Keratinocyte (primary cell): Measurements from ENCODE around the gene MEGF10. TPM values are rescaled to one million over a fixed set of nuclear protein-coding genes. Genes with fewer than 3 reads are reported as not detected.

Source experiments
- DNase-seq: peaks from one replicate; pipeline ENCODE4 v3.0.0-alpha.2; 2011; ENCODE audit warnings: low read depth, missing footprints, low spot score
- FAIRE-seq: peaks from 2 replicates; lab custom pipeline; 2011; peaks lifted over from hg19 to GRCh38; lab: Jason Lieb, UNC
- H2AFZ ChIP-seq: 2 replicates; pipeline ENCODE4 v1.6.0; 2012; ENCODE audit warnings: low read length, control low read depth, inconsistent platforms; ENCODE audit not compliant: control insufficient read depth
- H3K27ac ChIP-seq: 2 replicates; pipeline ENCODE4 v1.5.1; 2011; ENCODE audit warnings: low read length; ENCODE audit not compliant: control insufficient read depth, insufficient read depth
- H3K27me3 ChIP-seq: 3 replicates; pipeline ENCODE4 v1.6.0; 2011; ENCODE audit warnings: low read length; ENCODE audit not compliant: control insufficient read depth, insufficient read depth; ENCODE audit errors: extremely low read depth
- H3K36me3 ChIP-seq, 2 experiments: 2 replicates in 1 of 2; 3 replicates in 1 of 2; pipeline ENCODE4 v1.5.1; 2011; ENCODE audit warnings: low read length in 2 of 2, mild to moderate bottlenecking in 1 of 2; ENCODE audit not compliant: control insufficient read depth in 2 of 2, insufficient read depth in 2 of 2; ENCODE audit errors: extremely low read depth in 1 of 2
- H3K4me1 ChIP-seq: 3 replicates; pipeline ENCODE4 v1.5.1; 2011; ENCODE audit warnings: low read length; ENCODE audit not compliant: control insufficient read depth, insufficient read depth; ENCODE audit errors: extremely low read depth
- H3K4me2 ChIP-seq: 3 replicates; pipeline ENCODE4 v1.6.0; 2011; ENCODE audit warnings: low read depth, low read length; ENCODE audit not compliant: control insufficient read depth, insufficient read depth; ENCODE audit errors: extremely low read depth
- H3K4me3 ChIP-seq, 3 experiments: fragments of 200-600 bp in 1 of 3; sonication (generic) in 1 of 3; 2 replicates in 2 of 3; 3 replicates in 1 of 3; pipeline ENCODE4 v1.5.1; 2011 to 2016; ENCODE audit warnings: low read length in 3 of 3, mild to moderate bottlenecking in 3 of 3, control low read depth in 2 of 3, inconsistent platforms in 1 of 3, low read depth in 1 of 3, mixed read lengths in 1 of 3, mixed run types in 1 of 3, moderate library complexity in 1 of 3; ENCODE audit not compliant: control insufficient read depth in 2 of 3, insufficient read depth in 2 of 3; ENCODE audit errors: extremely low read depth in 1 of 3
- H3K79me2 ChIP-seq: 2 replicates; pipeline ENCODE4 v1.6.0; 2012; ENCODE audit warnings: low read length; ENCODE audit not compliant: control insufficient read depth, insufficient read depth
- H3K9ac ChIP-seq: 3 replicates; pipeline ENCODE4 v1.6.0; 2011; ENCODE audit warnings: low read length; ENCODE audit not compliant: control insufficient read depth, insufficient read depth; ENCODE audit errors: extremely low read depth
- H3K9me1 ChIP-seq: 3 replicates; pipeline ENCODE4 v1.6.0; 2011; ENCODE audit warnings: low read length; ENCODE audit not compliant: control insufficient read depth, insufficient read depth; ENCODE audit errors: extremely low read depth
- H3K9me3 ChIP-seq: 2 replicates; pipeline ENCODE4 v1.5.1; 2012; ENCODE audit warnings: low read depth, low read length; ENCODE audit not compliant: control insufficient read depth
- H4K20me1 ChIP-seq: 3 replicates; pipeline ENCODE4 v1.6.0; 2011; ENCODE audit warnings: low read length; ENCODE audit not compliant: control insufficient read depth, insufficient read depth; ENCODE audit errors: extremely low read depth
- CTCF ChIP-seq, 3 experiments: IDR thresholded peaks in 1 of 3; conservative IDR thresholded peaks in 1 of 3; optimal IDR thresholded peaks in 1 of 3; 2 replicates in 2 of 3; 3 replicates in 1 of 3; pipeline versions ENCODE3 to v1.5.1; 2011; ENCODE audit warnings: low read length in 3 of 3, mild to moderate bottlenecking in 3 of 3, moderate library complexity in 2 of 3, control low read depth in 1 of 3, inconsistent platforms in 1 of 3; ENCODE audit not compliant: insufficient read depth in 2 of 3; ENCODE audit errors: extremely low read depth in 1 of 3
- EZH2 ChIP-seq: IDR thresholded peaks from one replicate; pipeline ENCODE4 v1.6.1; 2012; ENCODE audit warnings: inconsistent platforms, mild to moderate bottlenecking, low read length, moderate library complexity
- dilution Hi-C: fragments of 300-500 bp; cut with MboI; formaldehyde crosslinking; loops from one replicate; pipeline ENCODE4 v1.7.0; 2020; ENCODE audit warnings: low sequenced_read_pairs; ENCODE audit not compliant: extremely low pct_ligation_motif_present
- polyA plus RNA-seq, 5 experiments: library from polyadenylated mRNA; depleted of rRNA in 3 of 5; stranded (reverse) in 3 of 5; stranded (forward) in 1 of 5; unstranded in 1 of 5; fragments of >200 nt; gene quantifications; 1 replicate in 1 of 5; 2 replicates in 3 of 5; 3 replicates in 1 of 5; pipeline versions ENCODE4 v1.2.1 to v1.2.3, GENCODE V29; 2011 to 2012; ENCODE audit warnings: missing spikeins in 2 of 5, low read depth in 1 of 5, low replicate concordance in 1 of 5

Gene MEGF10
- polyA plus RNA-seq, 1 donor (not counting 4 experiments of a cell fraction or from before 2014, with no cell fraction given), result not detected

- H3K27me3 ChIP-seq, result peaks cover 9% of the 10 kb centered on the region
- dilution Hi-C loops, result no loop called here
- no peak for DNase-seq
- TF ChIP-seq CTCF (optimal IDR thresholded peaks at IDR 0.05 in 1 of 3, IDR thresholded peaks at IDR 0.05 in 1 of 3, conservative IDR thresholded peaks at IDR 0.05 in 1 of 3; ENCODE audit: extremely low read depth in 1 of 3, insufficient read depth in 2 of 3, low read length in 3 of 3) (no peak), EZH2 (no peak)
- H3K27ac ChIP-seq, result no peak overlapping the region
- no peak overlapping the region for H3K4me2 ChIP-seq
- no peaks in the 10 kb centered on the region for H3K9me1 ChIP-seq
- no peak overlapping the region for H3K9ac ChIP-seq
- H3K4me3 ChIP-seq, result no peak overlapping the region
- no peaks in the 10 kb centered on the region for H3K79me2 ChIP-seq
- no peaks in the 10 kb centered on the region for H3K4me1 ChIP-seq
- H3K9me3 ChIP-seq, result no peaks in the 10 kb centered on the region
- no peak for FAIRE-seq
- H4K20me1 ChIP-seq, result no peaks in the 10 kb centered on the region
- H3K36me3 ChIP-seq, result no peaks in the 10 kb centered on the region
- no peak overlapping the region for H2AFZ ChIP-seq
Measured at GRCh38 chr5:127302509-127302908, 11.9 kb downstream of the MEGF10 start.

- FAIRE-seq (no peak), DNase-seq (no peak)
- Histone ChIP-seq H3K4me3 (no peak overlapping the region), H3K9ac (no peak overlapping the region), H3K4me1 (no peaks in the 10 kb centered on the region), H4K20me1 (no peaks in the 10 kb centered on the region), H3K36me3 (no peaks in the 10 kb centered on the region), H3K4me2 (no peak overlapping the region), H3K79me2 (no peaks in the 10 kb centered on the region), H3K9me1 (no peaks in the 10 kb centered on the region), H3K9me3 (no peaks in the 10 kb centered on the region), H2AFZ (no peak overlapping the region), H3K27ac (no peak overlapping the region), H3K27me3 (peaks cover 4% of the 10 kb centered on the region)
- dilution Hi-C loops, result no loop called here
- TF ChIP-seq EZH2, result no peak
- TF ChIP-seq CTCF (optimal IDR thresholded peaks at IDR 0.05 in 1 of 3, IDR thresholded peaks at IDR 0.05 in 1 of 3, conservative IDR thresholded peaks at IDR 0.05 in 1 of 3; ENCODE audit: extremely low read depth in 1 of 3, insufficient read depth in 2 of 3, low read length in 3 of 3), result no peak
Measured at GRCh38 chr5:127303404-127303803, 12.8 kb downstream of the MEGF10 start.
